ENCODE measurements around the gene BCL2L12.

BCL2L12 gene

DNA sequence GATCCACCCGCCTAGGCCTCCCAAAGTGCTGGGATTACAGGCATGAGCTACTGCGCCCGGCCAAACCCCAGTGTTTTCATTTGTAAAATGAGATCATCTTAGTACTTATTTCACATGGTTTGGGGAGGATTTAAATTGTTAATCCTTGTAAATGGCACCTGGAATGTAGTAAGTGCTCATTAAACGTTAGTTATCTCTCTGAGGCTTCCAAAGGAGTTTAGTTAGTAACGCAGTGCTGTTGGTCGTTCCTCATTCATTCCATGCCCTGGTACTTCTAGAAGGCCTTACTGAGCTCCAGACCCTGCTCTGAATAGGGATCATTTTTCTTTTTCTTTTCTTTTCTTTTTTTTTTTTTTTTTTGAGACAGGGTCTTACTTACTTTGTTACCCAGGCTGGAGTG lies 30.4 kb downstream of the BCL2L12 start:
- no peak for TF ChIP-seq POLR2AphosphoS5 (IDR thresholded peaks at IDR 0.05; ENCODE audit: low read depth, low read length)
- no peak for TF ChIP-seq SIN3A (IDR thresholded peaks at IDR 0.05; ENCODE audit: borderline replicate concordance, insufficient read depth, low read length)
- TF ChIP-seq REST (IDR thresholded peaks at IDR 0.05; ENCODE audit: insufficient read depth in 1 of 2, low read depth in 2 of 2, low read length in 2 of 2): no peak
- no peak for TF ChIP-seq FOXP2 (optimal IDR thresholded peaks at IDR 0.05; ENCODE audit: borderline replicate concordance, extremely low read depth, extremely low read length, insufficient read depth)
- no peak for TF ChIP-seq TAF1 (IDR thresholded peaks at IDR 0.05; ENCODE audit: borderline replicate concordance, insufficient read depth, low read length)

GRCh38 chr19:49696865-49697264 lies 31.1 kb downstream of the BCL2L12 start:
- no peak for TF ChIP-seq REST (IDR thresholded peaks at IDR 0.05; ENCODE audit: insufficient read depth in 1 of 2, low read depth in 2 of 2, low read length in 2 of 2)
- TF ChIP-seq POLR2AphosphoS5 (IDR thresholded peaks at IDR 0.05; ENCODE audit: low read depth, low read length): no peak
- TF ChIP-seq TAF1 (IDR thresholded peaks at IDR 0.05; ENCODE audit: borderline replicate concordance, insufficient read depth, low read length): no peak
- TF ChIP-seq FOXP2 (optimal IDR thresholded peaks at IDR 0.05; ENCODE audit: borderline replicate concordance, extremely low read depth, extremely low read length, insufficient read depth): no peak
- no peak for TF ChIP-seq SIN3A (IDR thresholded peaks at IDR 0.05; ENCODE audit: borderline replicate concordance, insufficient read depth, low read length)

- TF ChIP-seq POLR2AphosphoS5 (IDR thresholded peaks at IDR 0.05; ENCODE audit: low read depth, low read length): no peak
Measured at GRCh38 chr19:49699364-49699763, 33.6 kb downstream of the BCL2L12 start.

- no peak for TF ChIP-seq REST (IDR thresholded peaks at IDR 0.05; ENCODE audit: insufficient read depth in 1 of 2, low read depth in 2 of 2, low read length in 2 of 2)
- TF ChIP-seq FOXP2 (optimal IDR thresholded peaks at IDR 0.05; ENCODE audit: borderline replicate concordance, extremely low read depth, extremely low read length, insufficient read depth): no peak
Measured at GRCh38 chr19:49700563-49700962, 34.8 kb downstream of the BCL2L12 start.

DNA sequence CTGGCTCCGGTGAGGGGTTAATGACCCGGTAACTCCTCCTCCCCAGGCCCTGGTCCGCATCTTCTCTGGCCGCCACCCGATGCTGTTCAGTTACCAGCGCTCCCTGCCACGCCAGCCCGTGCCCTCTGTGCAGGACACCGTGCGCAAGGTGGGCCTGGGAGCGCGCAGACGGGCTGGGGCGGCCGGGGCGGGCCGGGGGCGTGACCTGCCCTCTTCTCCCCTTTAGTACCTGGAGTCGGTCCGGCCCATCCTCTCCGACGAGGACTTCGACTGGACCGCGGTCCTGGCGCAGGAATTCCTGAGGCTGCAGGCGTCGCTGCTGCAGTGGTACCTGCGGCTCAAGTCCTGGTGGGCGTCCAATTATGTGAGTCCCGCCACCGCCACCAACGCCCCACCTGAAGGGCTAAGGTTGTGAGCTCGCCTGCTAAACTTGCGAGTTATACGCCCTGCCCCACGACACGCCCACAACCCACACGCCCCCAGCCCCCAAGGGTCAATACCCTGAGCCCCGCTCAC lies 35.6 kb downstream of the BCL2L12 start:
- TF ChIP-seq FOXP2 (optimal IDR thresholded peaks at IDR 0.05; ENCODE audit: borderline replicate concordance, extremely low read depth, extremely low read length, insufficient read depth) (no peak), SIN3A (IDR thresholded peaks at IDR 0.05; ENCODE audit: borderline replicate concordance, insufficient read depth, low read length) (no peak), REST (IDR thresholded peaks at IDR 0.05; ENCODE audit: insufficient read depth in 1 of 2, low read depth in 2 of 2, low read length in 2 of 2) (no peak), TAF1 (IDR thresholded peaks at IDR 0.05; ENCODE audit: borderline replicate concordance, insufficient read depth, low read length) (no peak), POLR2AphosphoS5 (IDR thresholded peaks at IDR 0.05; ENCODE audit: low read depth, low read length) (no peak)

Data from PFSK-1 (cell line).